CD1c-positive myeloid dendritic cell (primary cell): ENCODE results near the gene EPS8L2.
"Not testable (repeated sequence)": the region's sequence is repeated elsewhere in the genome, so short reads cannot be mapped to it uniquely, and the experiment has no call there.

Source experiments
- DNase-seq: peaks from one replicate; pipeline ENCODE4 v3.0.0-alpha.2; 2016; ENCODE audit errors: extremely low spot score

EPS8L2 gene

DNA sequence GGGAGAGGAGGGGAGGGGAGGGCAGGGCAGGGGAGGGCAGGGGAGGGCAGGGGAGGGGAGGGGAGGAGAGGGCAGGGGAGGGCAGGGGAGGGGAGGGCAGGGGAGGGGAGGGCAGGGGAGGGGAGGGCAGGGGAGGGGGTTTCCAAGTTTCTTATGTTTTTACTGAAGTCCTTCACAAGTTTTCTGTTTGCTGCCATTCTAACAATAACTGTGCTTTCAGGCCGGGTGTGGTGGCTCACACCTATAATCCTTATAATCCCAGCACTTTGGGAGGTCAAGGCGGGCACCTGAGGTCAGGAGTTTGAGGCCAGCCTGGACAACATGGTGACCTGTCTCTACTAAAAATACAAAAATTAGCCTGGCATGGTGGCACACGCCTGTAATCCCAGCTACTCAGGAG is 15.8 kb upstream of the EPS8L2 start:
- not testable (repeated sequence) for DNase-seq

DNA sequence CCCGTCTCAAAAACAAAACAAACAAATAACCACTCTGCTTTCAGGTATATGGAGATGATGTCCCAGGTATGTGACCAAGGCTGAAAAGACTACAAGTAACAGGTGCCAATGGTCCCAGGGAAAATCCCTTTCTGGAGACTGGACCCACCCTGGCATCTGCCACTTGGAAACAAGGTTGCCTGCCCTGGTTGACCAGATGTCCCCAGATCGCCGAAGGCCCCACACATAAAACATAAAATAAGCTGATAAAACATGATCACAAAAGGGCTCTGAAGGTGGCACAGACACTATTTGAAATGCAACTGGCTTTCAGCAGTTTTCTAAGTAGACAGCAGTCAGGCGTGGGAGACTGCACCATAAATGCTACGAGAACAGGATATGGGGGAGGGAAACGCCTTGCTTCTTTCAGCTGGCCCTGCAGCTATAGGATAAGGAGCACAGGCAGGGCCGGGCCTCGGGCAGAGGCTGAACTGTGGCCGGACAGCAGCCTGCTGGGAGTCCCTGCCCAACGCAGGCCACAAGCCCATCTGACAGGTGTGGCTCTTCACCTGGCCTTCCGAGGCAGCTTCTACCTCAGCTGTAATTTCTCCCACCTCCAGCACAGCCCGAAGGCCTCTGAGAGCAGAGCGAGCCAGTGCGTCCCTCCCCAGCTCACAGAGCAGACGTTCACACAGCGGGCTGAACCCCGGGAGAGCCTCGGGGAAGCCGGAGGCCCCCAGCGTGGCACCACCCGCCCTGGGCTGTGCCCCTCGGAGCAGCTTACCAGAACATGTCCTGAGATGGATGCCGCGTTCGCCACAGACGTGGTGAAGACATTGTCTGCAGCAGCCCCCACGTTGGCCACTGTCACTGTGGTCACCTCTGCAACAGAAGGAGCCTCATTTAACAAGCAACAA is 15.0 kb upstream of the EPS8L2 start:
- no peak for DNase-seq

DNA sequence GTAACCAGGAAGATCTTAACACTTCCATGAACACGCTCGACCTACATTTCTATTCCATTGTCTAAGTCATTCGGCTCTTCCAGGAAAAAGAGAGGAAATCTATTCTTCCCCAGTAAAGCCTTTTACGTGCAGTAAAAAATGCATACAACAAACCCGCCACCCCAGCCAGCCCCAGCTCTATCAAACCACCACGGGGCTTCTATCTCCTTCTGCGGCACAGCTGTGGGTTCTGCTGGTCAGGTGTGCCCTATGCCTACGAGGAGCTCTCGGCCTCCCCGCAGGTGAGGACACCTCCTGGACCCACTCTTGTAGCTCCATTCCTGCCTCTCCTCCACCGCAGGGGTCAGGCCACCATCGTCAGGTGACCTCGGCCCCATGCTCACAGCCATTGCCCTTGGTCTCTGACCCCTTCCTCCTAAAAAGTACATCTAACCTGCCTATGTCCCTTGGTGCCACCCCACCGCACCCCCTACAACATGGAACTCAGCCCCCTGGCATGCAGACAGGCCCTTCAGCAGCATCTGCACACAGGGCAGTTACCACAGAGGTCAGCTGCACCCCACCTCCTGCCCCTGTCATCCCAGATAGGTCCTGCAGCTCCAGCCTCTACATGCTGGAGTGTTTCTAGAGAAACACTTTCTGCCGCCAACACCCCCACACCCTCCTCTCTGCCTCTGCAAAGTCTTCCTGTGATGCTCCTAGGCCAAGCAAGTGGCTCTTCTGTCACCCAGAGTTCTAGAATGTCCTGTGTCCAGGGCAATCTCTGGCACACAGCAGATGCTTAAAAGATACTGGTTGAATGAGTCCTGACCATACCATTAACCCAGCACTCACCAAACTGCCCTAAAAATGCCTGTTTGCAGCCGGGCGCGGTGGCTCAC is 14.1 kb upstream of the EPS8L2 start:
- DNase-seq = no peak

DNA sequence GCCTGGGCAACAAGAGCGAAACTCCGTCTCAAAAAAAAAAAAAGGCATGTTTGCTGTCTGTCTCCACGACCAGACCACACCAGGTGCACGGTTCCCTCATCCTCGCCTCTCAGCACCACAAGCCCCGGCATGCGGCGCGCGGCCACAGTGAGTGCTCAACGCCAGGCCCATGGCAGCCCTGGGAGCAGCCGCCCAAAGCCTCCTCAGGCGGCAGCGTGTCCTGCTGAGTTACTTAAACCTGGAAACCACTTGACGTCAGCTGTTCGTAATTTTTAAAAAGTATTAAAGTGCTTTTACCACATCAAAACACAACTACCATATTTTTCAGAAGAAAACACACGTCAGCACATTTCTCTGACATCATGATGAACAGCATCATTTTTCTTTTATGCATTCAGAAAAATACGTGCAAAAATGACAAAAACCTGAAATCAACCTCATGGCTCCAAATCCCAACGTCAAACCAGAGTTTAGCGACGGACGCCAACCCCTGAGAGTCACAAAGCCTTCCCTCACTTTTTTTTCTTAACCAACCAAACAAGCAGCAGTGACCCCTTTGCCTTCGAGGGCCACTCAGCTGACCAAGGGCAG is 13.1 kb upstream of the EPS8L2 start:
- peak; percentile 29 for DNase-seq

GRCh38 chr11:693415-693831 is 12.6 kb upstream of the EPS8L2 start:
- peak; percentile 40 for DNase-seq

GRCh38 chr11:693887-694562 is 12.0 kb upstream of the EPS8L2 start:
- DNase-seq = no peak

- peak; percentile 99 for DNase-seq
Measured at GRCh38 chr11:694563-695287, 11.3 kb upstream of the EPS8L2 start, which contains the start of gene DEAF1. Gene DEAF1, minus strand, starts transcription at chr11:695222. Its CDS starts 175 bp downstream, at chr11:695047.

DNA sequence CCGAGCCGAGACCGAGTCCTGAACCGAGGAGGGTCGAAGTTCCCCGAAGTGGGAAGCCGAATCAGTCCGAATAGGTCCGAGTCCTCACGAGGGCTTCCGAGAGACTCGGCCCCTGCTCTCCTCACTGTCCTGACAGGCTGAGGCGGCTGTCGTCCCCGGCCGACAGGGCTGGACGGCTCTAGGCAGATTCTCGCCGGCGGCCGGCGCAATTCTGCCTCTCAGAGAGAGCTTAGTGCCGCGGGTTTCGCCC is 10.8 kb upstream of the EPS8L2 start:
- DNase-seq = no peak

GRCh38 chr11:695538-696248 is 10.3 kb upstream of the EPS8L2 start, which contains the start of gene TMEM80:
Gene TMEM80, plus strand, starts transcription at chr11:695816. Its CDS starts 12 bp downstream, at chr11:695828.
- peak; percentile 100 for DNase-seq

DNA sequence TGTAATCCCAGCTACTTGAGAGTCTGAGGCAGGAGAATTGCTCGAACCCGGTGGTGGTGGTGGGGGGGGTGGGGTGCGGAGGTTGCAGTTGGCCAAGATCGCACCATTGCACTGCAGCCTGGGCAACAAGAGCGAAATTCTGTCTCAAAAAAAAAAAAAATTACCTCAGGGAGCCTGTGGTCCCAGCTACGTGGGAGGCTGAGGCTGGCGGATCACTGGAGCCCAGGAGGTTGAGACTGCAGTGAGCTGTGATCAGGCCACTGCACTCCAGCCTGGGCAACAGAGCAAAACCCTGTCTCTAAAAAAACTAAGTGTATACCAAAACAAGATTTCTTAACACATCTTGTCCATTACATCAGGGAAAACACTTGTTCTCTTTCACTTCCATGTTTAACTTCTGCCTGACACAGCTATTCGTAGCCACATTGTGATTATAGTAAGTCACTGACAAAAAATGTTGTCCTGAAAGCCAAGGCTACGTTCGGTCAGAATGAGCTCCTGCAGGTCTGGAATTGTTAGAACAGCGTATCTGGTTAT is 9.0 kb upstream of the EPS8L2 start:
- peak; percentile 84 for DNase-seq

GRCh38 chr11:697811-698311 is 8.2 kb upstream of the EPS8L2 start:
- peak; percentile 32 for DNase-seq

DNA sequence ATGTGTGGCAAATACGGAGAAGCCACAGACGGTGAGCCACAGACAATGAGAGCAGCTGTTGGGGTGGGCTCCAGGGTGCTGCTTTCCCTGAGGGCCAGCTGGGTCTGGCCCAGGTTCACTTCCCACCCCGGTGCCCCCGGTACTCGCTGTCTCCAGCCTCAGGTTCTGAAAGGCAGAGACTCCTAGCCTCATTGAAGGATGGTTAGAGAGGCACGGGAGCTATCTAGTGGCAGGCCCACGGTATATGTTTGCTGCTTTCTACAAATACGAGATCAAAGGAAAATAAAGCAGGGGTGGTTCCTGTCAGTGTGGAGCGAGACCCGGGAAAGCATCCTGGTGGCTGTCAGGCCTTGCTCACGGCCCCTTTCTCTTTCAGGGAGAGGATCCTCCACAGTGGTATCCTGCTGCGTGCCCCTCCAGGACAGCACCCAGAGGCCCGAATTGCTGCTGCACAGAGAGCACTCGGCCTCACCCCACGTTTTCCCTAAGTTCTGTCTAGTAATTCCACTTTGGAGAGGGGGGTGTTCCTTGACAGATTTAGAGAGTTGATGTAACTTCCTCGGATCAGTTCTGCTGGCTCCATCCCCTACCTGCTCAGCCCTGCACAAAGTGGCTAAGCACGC is 7.4 kb upstream of the EPS8L2 start:
- DNase-seq = no peak

DNA sequence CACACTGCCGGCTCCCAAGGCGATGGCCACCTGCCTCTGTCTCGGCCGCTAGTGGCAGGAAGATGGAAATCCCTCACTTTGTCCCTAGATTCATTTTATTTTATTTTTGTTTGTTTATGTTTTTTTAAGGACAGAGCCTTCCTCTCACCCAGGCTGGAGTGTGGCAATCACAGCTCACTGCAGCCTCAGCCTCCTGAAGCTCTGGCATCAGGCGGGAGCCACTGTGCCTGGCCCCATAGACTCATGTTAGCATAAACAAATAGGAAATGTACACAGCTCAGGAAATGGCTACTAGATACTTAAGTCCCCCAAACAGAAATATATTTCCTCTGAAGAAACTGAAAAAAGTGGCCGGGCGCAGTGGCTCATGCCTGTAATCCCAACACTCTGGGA is 6.9 kb upstream of the EPS8L2 start:
- DNase-seq = no peak

DNA sequence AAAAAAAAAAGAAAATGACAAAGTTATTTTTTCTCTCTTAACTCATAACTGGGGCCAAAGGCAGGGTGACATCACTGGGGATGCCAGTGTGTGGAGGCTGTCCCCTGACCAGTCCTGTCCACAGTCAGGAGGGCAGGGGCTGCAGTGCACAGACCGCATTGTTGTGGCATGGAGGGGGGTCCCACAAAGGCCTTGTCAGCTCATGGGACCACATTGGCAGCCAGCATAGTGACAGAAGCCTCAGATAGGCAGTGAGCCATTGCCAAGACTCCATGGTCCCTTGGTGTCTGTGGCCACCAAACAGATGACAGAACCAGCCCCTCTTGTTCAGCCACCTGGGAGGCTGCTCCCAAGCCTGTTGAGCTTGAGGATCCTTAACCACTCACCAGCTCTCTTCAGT is 6.3 kb upstream of the EPS8L2 start:
- no peak for DNase-seq

DNA sequence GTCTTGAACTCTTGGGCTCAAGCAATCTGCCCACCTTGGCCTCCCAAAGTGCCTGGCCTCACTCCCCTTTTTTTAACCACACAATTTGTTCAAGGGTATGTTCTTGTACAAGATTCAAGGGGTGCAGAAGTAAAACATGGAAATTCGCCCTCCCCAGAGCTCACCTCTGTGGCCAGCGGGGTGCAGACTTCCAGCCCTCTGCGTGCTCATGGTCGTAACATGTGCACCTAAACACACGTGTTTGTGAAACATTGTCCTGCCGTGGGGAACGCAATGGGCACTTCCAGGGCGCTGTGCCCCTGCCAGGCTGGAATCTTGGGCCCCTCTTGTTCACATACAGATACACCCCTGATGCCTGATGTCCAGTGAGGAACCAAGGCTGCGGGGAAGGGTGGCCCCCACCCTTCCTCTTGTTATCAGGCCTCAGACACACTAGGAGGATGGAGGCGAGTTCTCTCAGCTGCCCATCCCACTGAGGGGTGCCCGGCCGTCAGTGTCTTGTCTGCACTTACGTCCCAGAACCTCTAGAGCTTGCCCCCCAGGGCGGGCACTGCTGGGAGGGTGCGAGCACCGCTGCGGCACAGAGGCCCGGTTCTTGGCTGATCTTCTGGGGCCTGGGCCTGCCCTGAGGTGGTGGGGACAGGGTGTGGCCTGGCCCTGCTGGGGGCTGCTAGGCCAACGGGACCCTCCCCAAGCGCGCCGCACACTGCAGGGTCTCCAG is 4.1 kb upstream of the EPS8L2 start:
- DNase-seq = no peak

DNA sequence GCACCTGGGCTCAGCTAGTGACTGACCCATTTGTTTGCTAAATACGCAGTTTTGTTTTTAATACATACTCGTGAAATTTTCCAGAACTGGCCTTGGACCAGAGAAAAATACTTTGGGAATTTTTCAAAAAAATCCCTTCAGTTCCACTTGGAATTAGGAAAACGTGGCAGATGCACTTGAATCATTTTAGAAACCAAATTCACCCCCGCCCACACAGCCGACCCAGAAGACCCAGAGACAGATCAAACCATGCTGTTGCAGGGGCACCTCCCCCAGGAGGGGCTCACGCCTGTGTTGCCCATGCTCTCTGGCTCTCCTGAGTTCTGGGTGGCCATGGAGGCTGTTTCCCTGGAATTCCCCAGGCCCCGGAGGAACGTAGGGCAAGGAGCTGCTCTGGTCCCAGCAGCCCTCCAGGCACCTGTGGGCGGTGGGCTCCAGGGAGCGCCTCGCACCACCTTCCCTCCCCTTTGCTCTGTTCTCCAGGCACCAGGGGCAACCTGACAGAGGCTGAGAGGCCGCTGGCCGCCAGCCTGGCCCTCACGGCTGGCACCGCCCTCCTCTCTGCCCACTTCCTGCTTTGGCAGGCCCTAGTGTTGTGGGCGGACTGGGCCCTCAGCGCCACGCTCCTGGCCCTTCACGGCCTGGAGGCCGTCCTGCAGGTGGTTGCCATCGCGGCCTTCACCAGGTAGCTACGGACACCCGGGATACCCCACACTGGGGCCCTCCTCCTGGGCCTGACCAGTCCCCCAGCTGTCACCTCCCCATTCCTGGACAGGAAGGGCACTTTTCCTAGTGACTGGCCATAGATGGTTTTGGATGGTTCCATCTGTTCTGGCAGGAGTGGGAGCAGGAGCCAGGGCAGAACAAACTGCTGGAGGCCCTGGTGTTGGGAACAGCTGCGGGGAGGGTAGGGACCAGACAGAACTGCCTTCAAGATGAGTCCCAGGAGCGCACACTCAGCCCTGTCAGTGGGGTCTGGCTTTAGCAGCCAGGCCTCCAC is 3.3 kb upstream of the EPS8L2 start:
- DNase-seq = peak; percentile 55

DNA sequence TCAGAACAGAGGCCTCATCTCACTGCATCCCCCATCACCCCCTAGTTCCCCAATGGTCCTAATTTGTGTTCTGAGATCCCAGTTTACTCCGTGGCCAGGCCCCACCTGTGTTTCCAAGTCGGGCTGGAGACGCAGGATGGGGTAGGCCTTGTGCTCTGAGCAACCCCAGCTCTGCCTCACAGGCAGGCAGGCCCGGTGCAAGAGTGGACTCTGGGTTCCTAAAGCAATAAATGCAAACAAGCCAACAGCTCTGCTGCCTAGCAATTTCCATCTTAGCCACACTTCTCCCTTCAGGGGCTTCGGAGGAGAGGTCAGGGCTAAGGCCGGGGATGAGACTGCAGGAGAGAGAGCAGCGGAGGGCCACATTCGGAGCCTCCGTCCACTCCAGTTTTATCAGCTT is 2.5 kb upstream of the EPS8L2 start:
- no peak for DNase-seq

DNA sequence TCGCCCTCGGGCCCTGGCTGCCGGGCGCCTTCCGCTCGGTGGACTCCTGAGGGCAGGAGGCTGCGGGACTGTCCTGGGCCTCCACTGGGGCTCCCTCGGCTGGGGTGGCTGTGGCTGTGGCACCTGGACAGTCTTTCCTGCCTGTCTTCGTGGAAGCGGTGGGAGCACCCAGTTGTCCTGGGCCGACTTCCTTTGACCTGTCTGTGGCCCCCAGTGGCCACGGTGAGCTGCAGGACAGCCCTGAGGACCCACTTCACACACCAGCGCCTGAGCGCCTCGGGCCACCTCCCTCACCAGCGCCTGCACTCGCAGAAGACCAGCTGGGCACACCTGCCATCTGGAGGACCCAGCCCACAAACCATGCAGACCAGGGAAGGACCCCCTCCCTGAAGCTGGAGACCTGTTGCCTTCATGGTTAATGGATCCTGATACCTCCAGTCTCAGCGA is 1.8 kb upstream of the EPS8L2 start:
- no peak for DNase-seq
